Vagina (tissue), 2 donors: ENCODE results near the gene ABCD4.

Source experiments
- POLR2A ChIP-seq, 2 donors: fragments of 450-650 bp; IDR thresholded peaks; one replicate each; pipeline ENCODE4 v1.6.1; 2017; ENCODE audit warnings: antibody characterized with exemption in 2 of 2, mild to moderate bottlenecking in 2 of 2, moderate library complexity in 2 of 2
- POLR2AphosphoS5 ChIP-seq, 2 donors: sonication (generic); formaldehyde crosslinking; IDR thresholded peaks; one replicate each; pipeline ENCODE4 v1.9.0; 2017; ENCODE audit warnings: antibody characterized with exemption in 2 of 2, mild to moderate bottlenecking in 2 of 2, low read depth in 1 of 2; ENCODE audit not compliant: insufficient read depth in 1 of 2
- TF ChIP-seq, protein P1 (sequence below), 3 experiments: fragments of 450-650 bp in 2 of 3; fragments of 200-600 bp in 1 of 3; sonication (generic) in 1 of 3; IDR thresholded peaks; one replicate each; pipeline ENCODE4 v1.5.1; 2017 to 2019; ENCODE audit warnings: antibody characterized with exemption in 3 of 3, mild to moderate bottlenecking in 2 of 3, moderate library complexity in 2 of 3

DNA sequence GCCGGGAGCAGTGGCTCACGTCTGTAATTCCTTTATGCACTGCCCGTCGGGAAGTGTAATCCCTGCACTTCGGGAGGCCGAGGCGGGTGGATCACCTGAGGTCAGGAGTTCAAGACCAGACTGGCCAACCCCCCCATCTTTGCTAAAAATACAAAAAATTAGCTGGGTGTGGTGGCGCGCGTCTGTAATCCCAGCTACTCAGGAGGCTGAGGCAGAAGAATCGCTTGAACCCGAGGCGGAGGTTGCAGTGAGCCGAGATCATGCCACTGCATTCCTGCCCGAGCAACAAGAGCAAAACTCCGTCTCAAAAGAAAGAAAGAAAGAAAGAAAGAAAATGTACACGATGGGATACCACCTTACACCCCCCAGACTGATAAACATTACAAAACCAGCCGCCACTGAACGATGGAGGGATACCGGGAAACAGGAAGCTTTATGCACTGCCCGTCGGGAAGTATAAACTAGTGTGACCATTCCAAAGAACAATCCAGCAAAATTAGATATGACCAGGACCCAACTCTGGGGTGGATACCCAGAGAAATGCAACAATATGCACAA, 1.1 kb downstream of the ABCD4 start:
- TF ChIP-seq, protein P1, sequence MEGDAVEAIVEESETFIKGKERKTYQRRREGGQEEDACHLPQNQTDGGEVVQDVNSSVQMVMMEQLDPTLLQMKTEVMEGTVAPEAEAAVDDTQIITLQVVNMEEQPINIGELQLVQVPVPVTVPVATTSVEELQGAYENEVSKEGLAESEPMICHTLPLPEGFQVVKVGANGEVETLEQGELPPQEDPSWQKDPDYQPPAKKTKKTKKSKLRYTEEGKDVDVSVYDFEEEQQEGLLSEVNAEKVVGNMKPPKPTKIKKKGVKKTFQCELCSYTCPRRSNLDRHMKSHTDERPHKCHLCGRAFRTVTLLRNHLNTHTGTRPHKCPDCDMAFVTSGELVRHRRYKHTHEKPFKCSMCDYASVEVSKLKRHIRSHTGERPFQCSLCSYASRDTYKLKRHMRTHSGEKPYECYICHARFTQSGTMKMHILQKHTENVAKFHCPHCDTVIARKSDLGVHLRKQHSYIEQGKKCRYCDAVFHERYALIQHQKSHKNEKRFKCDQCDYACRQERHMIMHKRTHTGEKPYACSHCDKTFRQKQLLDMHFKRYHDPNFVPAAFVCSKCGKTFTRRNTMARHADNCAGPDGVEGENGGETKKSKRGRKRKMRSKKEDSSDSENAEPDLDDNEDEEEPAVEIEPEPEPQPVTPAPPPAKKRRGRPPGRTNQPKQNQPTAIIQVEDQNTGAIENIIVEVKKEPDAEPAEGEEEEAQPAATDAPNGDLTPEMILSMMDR (IDR thresholded peaks at IDR 0.05): no peak
- TF ChIP-seq POLR2A (IDR thresholded peaks at IDR 0.05): no peak
- TF ChIP-seq POLR2AphosphoS5 (IDR thresholded peaks at IDR 0.05; ENCODE audit: insufficient read depth in 1 of 2, low read depth in 1 of 2): no peak
